Ishikawa (cell line): ENCODE data around the gene TPRG1.

Experiments
- CEBPB ChIP-seq: IDR thresholded peaks from 2 replicates; pipeline ENCODE4 v1.6.1; 2012
- CREB1 ChIP-seq: IDR thresholded peaks from 2 replicates; pipeline ENCODE4 v1.6.1; 2012; ENCODE audit warnings: low read depth
- EP300 ChIP-seq: IDR thresholded peaks from 2 replicates; pipeline ENCODE4 v1.6.1; 2012; ENCODE audit warnings: borderline replicate concordance
- NFIC ChIP-seq: IDR thresholded peaks from 2 replicates; pipeline ENCODE4 v1.6.1; 2012
- RAD21 ChIP-seq: IDR thresholded peaks from 2 replicates; pipeline ENCODE4 v1.6.1; 2012; ENCODE audit warnings: low read depth
- TAF1 ChIP-seq: IDR thresholded peaks from 2 replicates; pipeline ENCODE4 v1.6.1; 2012; ENCODE audit warnings: low read depth, mild to moderate bottlenecking
- TCF12 ChIP-seq: IDR thresholded peaks from 2 replicates; pipeline ENCODE4 v1.6.1; 2012; ENCODE audit warnings: low read depth
- YY1 ChIP-seq: IDR thresholded peaks from 2 replicates; pipeline ENCODE4 v1.6.1; 2012; ENCODE audit warnings: low read depth
- ZBTB7A ChIP-seq: IDR thresholded peaks from 2 replicates; pipeline ENCODE4 v1.6.1; 2012; ENCODE audit warnings: low read depth
- TF ChIP-seq, protein P1 (sequence below): IDR thresholded peaks from 2 replicates; pipeline ENCODE4 v1.6.1; 2012
- TF ChIP-seq, protein P2 (sequence below): IDR thresholded peaks from 2 replicates; pipeline ENCODE4 v1.6.1; 2012; ENCODE audit warnings: low read depth, mild to moderate bottlenecking
- TF ChIP-seq, protein P3 (sequence below): IDR thresholded peaks from 2 replicates; pipeline ENCODE4 v1.6.1; 2012

DNA sequence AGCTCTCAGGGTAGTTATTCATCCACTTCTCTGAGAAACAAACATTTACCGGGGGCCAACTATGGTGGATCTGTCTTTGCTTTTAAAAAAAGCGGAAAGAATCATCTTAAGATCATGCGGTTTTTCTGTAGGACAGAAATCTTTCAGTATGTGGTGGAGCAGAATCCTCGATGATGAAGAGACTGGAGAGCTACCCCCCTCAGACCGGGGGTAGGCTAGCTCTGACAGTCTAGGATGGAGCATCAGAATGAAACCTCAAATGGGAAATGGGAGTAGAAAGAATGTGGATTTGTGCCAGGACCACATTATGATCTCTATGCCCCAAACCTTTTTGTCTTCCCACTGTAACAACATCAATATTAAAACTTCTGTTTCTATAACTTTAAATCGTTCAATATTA, 30.3 kb downstream of the TPRG1 start:
- TF ChIP-seq CEBPB (no peak), TCF12 (no peak), ZBTB7A (no peak), EP300 (no peak), YY1 (no peak), CREB1 (no peak), RAD21 (no peak), TAF1 (no peak), NFIC (no peak)
- TF ChIP-seq, protein P1, sequence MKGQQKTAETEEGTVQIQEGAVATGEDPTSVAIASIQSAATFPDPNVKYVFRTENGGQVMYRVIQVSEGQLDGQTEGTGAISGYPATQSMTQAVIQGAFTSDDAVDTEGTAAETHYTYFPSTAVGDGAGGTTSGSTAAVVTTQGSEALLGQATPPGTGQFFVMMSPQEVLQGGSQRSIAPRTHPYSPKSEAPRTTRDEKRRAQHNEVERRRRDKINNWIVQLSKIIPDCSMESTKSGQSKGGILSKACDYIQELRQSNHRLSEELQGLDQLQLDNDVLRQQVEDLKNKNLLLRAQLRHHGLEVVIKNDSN: no peak
- TF ChIP-seq, protein P2, sequence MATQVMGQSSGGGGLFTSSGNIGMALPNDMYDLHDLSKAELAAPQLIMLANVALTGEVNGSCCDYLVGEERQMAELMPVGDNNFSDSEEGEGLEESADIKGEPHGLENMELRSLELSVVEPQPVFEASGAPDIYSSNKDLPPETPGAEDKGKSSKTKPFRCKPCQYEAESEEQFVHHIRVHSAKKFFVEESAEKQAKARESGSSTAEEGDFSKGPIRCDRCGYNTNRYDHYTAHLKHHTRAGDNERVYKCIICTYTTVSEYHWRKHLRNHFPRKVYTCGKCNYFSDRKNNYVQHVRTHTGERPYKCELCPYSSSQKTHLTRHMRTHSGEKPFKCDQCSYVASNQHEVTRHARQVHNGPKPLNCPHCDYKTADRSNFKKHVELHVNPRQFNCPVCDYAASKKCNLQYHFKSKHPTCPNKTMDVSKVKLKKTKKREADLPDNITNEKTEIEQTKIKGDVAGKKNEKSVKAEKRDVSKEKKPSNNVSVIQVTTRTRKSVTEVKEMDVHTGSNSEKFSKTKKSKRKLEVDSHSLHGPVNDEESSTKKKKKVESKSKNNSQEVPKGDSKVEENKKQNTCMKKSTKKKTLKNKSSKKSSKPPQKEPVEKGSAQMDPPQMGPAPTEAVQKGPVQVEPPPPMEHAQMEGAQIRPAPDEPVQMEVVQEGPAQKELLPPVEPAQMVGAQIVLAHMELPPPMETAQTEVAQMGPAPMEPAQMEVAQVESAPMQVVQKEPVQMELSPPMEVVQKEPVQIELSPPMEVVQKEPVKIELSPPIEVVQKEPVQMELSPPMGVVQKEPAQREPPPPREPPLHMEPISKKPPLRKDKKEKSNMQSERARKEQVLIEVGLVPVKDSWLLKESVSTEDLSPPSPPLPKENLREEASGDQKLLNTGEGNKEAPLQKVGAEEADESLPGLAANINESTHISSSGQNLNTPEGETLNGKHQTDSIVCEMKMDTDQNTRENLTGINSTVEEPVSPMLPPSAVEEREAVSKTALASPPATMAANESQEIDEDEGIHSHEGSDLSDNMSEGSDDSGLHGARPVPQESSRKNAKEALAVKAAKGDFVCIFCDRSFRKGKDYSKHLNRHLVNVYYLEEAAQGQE: no peak
- TF ChIP-seq, protein P3, sequence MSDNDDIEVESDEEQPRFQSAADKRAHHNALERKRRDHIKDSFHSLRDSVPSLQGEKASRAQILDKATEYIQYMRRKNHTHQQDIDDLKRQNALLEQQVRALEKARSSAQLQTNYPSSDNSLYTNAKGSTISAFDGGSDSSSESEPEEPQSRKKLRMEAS: no peak
